ENCODE measurements around the gene MRPS2. TPM values are rescaled to one million over a fixed set of nuclear protein-coding genes. Genes with fewer than 3 reads are reported as not detected.

The MRPS2 gene
- total RNA-seq, 1 experiment from 2014 or later: 121 TPM

Other genes starting within 250 kb of the MRPS2 start
- gene PPP1R26, start 20.9 kb upstream of the MRPS2 start, total RNA-seq (2014; rRNA removed; shearing (Covaris generic)): 40.8 and 58.8 TPM in 2 replicates
- gene LCN1, start 20.8 kb downstream of the MRPS2 start, total RNA-seq (2014; rRNA removed; shearing (Covaris generic)): not detected in 2 replicates
- not detected in 2 replicates for gene OBP2A, start 45.4 kb downstream of the MRPS2 start, total RNA-seq (2014; rRNA removed; shearing (Covaris generic))
- not detected in 2 replicates for gene PAEP, start 61.1 kb downstream of the MRPS2 start, total RNA-seq (2014; rRNA removed; shearing (Covaris generic))
- gene GLT6D1, start 138.9 kb downstream of the MRPS2 start, total RNA-seq (2014; rRNA removed; shearing (Covaris generic)): not detected in 2 replicates
- gene LCN9, start 162.6 kb downstream of the MRPS2 start, total RNA-seq (2014; rRNA removed; shearing (Covaris generic)): 0.44 TPM in 1 of 2 replicates, not detected in the other
- gene SOHLH1, start 198.8 kb downstream of the MRPS2 start, total RNA-seq (2014; rRNA removed; shearing (Covaris generic)): not detected in 2 replicates
- 0.10 TPM in 1 of 2 replicates, not detected in the other for gene KCNT1, start 201.5 kb downstream of the MRPS2 start, total RNA-seq (2014; rRNA removed; shearing (Covaris generic))

Data from H7 (cell line).